MG63 (cell line): Measurements from ENCODE around the gene GPSM1. TPM values are rescaled to one million over a fixed set of nuclear protein-coding genes. Genes with fewer than 3 reads are reported as not detected.
A peak's percentile ranks its signal among the peaks of the same experiment; 100 is the strongest.
"Not testable (repeated sequence)": the region's sequence is repeated elsewhere in the genome, so short reads cannot be mapped to it uniquely, and the experiment has no call there.

Experiments used
- DNase-seq: peaks from one replicate; pipeline ENCODE4 v3.0.0-alpha.2; 2020
- H3K27me3 ChIP-seq: fragments of 250-450 bp; sonication (Bioruptor Pico); 2 replicates; pipeline ENCODE4 v1.5.1; 2020; ENCODE audit warnings: mild to moderate bottlenecking, moderate library complexity
- H3K36me3 ChIP-seq: fragments of 250-450 bp; sonication (Bioruptor Pico); 2 replicates; pipeline ENCODE4 v1.5.1; 2020; ENCODE audit warnings: mild to moderate bottlenecking, moderate library complexity
- H3K4me3 ChIP-seq: fragments of 250-450 bp; sonication (Bioruptor Pico); 2 replicates; pipeline ENCODE4 v1.5.1; 2020; ENCODE audit warnings: mild to moderate bottlenecking, moderate library complexity
- H3K9me3 ChIP-seq: fragments of 250-450 bp; sonication (Bioruptor Pico); 2 replicates; pipeline ENCODE4 v1.5.1; 2020; ENCODE audit warnings: mild to moderate bottlenecking, moderate library complexity
- total RNA-seq: library from RNA; depleted of rRNA; stranded (reverse); fragments of >200 nt; shearing (Covaris generic); gene quantifications from 2 replicates; pipeline ENCODE4 v1.2.3, GENCODE V29; 2014; ENCODE audit warnings: low replicate concordance

GPSM1 gene
- total RNA-seq, 1 experiment from 2014 or later: 46.3 TPM

DNA sequence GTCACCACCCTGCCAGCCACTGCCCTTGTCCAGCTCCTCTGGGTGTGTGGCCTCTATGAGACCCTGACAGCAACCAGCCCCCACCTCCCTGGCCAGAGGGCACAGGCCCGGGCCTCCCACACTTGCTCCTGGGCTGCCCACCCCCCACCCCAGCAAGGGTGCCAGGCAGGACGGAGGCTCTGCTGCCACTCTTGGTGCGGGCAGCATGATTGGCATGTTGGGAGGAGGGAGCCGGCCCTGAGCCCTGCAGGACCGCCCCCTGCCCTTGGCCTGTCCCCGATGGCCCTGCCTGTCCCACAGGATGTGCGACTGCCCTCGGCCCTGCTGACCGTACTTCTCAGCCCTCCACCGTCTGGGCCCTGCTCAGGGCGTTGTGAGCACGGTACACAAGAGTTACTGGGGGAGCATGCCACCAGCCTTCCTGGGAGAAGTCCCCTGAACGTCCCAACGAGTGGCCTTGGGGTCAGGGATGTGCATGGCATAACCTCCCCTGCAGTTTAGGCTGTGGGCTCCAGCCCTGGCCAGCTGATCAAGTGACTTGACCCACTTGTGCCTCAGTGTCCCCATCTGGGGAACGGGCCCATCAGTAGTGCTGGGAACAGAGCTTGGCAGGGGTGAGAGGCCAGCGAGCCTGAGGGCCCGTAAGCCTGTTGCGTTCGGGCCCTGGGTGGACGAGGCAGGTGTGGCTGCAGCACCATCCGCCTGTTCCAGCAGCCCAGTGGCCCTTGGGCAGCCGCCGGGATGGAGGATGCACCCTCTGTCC lies 16.0 kb downstream of the GPSM1 start:
- Histone ChIP-seq H3K36me3 (peaks cover 19% of the 10 kb centered on the region), H3K9me3 (no peaks in the 10 kb centered on the region), H3K27me3 (no peaks in the 10 kb centered on the region), H3K4me3 (no peak overlapping the region)
- DNase-seq: no peak

DNA sequence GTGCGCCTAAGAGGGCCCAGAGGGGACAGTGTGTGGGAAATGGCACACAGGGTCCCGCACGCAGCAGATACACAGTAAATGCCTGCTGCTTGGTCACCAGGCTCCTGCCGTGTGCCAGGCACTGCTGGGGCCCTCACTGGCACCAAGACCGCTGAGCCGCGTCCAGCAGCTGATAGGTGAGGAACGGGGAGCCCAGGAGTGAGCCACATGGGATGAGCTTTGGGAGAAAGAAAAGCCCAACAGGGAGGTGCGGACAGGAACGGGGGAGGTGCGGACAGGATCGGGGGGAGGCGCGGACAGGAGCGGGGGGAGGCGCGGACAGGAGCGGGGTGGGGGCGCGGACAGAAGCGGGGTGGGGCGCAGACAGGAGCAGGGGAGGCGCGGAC lies 16.5 kb downstream of the GPSM1 start:
- Histone ChIP-seq H3K27me3 (no peaks in the 10 kb centered on the region), H3K36me3 (peaks cover 18% of the 10 kb centered on the region), H3K4me3 (no peak overlapping the region), H3K9me3 (no peaks in the 10 kb centered on the region)
- DNase-seq: no peak

DNA sequence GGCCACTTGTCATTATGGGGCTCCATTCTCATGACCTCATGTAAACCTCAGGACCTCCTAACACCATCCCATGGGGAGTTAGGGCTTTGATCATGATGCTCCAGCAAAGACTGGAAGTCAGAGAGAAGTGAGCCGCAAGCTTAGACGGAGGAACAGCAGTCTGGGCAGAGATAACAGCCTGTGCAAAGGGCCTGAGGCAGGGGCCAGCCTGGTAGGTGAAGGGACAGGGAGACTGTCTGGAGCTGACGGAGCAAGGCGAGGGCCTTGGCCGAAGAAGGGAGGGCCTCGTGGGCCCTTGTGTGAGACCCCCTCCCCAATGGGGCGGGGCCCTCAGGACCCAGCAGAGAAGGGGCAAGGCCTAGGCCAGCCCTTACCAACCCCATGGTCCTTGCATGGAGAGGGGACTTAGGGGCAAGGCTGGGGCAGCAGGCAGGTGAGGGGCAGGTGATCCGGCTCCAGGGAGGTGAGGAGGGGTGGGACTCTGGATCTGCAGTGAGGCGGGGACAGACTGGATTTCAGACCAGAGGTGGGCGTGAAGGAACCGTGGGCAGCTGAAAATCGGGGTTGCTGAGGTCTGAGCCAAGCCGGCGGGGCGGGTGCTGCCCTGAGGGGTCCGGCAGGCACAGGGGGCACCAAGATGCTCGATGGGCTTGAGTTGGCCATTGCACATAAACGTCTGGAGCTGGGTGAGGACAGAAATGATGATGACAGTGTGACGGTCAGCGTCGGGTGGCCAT lies 17.4 kb downstream of the GPSM1 start:
- no peak for DNase-seq
- H3K27me3 ChIP-seq: no peaks in the 10 kb centered on the region
- no peak overlapping the region for H3K4me3 ChIP-seq
- H3K9me3 ChIP-seq: no peaks in the 10 kb centered on the region
- peaks cover 15% of the 10 kb centered on the region for H3K36me3 ChIP-seq

DNA sequence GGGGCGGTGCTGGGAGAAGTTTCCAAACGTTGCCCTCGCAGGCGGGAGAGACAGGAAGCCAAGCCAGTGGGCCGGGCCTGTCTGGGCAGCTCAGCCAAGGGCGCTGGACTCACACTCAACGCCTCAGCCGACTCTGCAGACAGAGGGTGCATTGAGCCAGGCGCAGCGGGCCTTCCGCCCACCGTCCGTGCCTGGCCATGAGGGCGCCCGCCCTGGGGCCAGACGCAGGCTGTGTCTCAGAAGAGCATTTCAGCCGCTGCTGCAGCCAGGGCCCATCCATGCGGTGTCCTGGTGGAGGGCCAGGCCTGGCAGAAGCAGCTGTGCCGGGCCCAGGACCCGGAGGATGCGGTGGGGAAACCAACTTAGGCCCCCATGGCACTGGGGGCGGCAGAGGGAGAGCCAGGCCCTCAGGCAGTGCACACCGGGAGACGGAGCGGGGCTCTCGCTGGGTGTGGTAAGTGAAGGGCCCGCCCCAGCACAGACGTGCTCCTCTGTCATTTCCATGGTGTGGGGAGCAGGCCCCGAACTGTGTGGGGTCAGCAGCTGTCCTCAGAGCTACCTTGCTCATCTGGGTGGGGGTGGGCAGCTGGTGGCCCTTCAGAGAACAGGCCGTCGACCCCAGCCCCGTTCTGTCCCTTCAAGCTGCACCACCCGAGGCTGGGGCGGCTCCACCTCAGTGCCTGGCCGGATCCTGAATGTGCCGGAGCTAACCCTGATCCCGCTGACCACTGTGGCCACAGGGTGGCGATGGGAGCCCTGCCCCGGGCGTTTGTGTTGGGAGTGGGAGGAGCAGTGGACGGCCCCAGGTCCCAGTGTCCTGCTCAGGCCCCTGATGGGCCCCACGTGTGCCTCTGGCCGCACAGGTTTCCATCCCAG lies 18.2 kb downstream of the GPSM1 start:
- Histone ChIP-seq H3K36me3 (peaks cover 7% of the 10 kb centered on the region; the same call in 1 of the 2 replicates), H3K27me3 (no peaks in the 10 kb centered on the region), H3K4me3 (no peak overlapping the region), H3K9me3 (no peaks in the 10 kb centered on the region)
- DNase-seq: no peak

DNA sequence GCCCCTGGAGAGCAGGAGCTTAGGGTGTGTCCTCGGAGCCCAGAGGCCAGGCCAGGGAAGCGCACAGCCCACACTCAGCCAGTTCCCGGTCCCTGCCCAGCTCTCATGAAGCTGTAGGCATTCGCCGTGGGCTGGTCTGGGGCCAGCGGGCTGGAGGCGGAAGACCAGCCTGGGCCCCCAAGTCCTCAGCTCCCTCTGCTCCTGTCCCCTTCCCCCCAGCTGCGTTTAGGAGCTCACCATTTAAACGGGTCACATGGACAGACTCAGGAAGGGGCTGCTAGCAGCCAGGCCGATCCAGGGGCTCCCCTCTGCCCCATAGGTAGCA lies 18.8 kb downstream of the GPSM1 start:
- Histone ChIP-seq H3K4me3 (no peak overlapping the region), H3K9me3 (no peaks in the 10 kb centered on the region), H3K27me3 (no peaks in the 10 kb centered on the region), H3K36me3 (peaks cover 4% of the 10 kb centered on the region; the same call in 1 of the 2 replicates)
- no peak for DNase-seq

DNA sequence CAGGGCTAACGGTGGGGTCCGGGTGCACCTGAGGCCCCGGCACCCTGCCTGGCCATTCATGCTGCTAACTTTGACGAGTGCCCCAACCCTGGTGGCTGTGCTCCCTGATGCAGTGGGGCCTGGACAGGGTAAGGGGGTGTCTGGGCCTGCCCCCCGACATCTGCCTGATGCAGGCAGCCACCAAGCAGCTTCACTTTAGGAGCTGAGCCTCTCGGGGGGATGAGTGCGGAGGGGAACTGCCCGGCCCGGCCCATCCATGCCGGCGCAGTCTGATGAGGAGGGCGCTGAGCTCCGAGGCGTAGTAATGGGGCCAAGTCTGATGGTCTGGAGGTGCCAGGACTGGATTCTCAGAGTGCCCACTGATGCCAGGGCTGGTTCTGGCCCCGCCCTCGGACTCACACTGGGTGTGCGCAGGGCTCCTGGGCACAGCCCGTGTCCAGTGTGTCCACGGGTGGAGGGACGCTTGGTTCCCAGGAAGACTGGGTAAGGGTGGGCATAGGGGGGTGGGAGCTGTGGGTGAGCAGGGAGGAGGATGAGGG lies 19.7 kb downstream of the GPSM1 start:
- no peak for DNase-seq
- Histone ChIP-seq H3K9me3 (no peaks in the 10 kb centered on the region), H3K4me3 (no peak overlapping the region), H3K27me3 (no peaks in the 10 kb centered on the region), H3K36me3 (peaks cover 2% of the 10 kb centered on the region; the same call in 1 of the 2 replicates)

DNA sequence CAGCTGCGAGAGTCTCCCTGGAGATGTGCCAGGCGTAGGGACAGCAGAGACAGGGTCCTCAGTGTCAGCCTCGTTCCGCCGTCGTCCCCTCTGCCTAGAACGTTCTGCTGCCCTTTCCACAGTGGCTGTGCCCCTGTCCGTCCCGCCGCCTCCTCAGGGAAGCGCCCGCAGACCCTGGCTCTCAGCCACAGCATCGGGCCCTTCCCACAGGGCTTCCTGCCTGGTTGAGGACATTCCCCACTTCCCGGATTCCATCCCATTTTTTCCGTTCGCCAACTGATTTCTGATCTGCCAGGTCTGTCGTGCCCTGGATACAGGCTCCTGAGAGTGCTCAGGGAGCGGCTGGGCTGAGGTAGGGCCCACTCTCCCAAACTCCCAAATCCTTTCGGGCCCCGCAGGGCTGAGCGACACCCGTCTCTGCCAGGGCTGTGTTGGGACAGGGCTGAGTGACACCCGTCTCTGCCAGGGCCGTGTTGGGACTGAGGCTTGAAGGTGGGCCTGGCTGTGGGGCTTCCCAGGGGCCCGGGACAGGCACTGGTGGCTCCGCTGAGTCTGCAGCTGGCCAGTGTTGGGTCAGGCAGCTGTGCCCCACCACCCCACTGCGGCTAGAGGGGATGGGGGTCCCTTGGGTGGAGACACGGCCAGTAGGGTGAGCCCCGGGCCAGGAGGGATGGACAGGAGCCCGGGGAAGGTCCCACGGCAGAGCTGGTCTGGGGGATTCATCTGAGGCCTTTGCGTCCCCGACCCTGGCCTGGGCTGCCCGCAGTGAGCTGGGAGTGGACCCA lies 20.3 kb downstream of the GPSM1 start:
- H3K9me3 ChIP-seq: no peaks in the 10 kb centered on the region
- peaks cover 2% of the 10 kb centered on the region; the same call in 1 of the 2 replicates for H3K36me3 ChIP-seq
- no peak overlapping the region for H3K4me3 ChIP-seq
- DNase-seq: no peak
- no peaks in the 10 kb centered on the region for H3K27me3 ChIP-seq

DNA sequence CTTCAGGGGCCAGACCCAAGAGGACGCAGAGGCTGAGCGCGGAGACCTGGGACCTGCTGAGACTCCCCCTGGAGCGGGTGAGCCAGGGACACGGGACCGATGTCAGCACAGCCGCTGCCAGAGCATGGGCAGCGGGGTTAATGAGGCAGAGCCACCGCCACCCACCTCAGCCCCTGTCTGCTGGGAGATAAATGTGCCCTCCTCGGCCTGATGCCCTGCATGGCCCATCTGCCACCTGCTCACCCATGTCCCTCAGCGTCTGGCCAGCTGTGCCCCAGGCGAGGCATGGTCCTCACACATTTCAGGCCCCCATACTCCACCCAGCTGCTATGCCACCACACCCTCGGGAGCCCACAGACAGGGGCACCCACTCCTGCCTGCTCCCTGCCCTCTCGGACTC lies 21.4 kb downstream of the GPSM1 start:
- DNase-seq: no peak
- H3K9me3 ChIP-seq: no peaks in the 10 kb centered on the region
- H3K36me3 ChIP-seq: peaks cover 2% of the 10 kb centered on the region; the same call in 1 of the 2 replicates
- H3K4me3 ChIP-seq: no peak overlapping the region
- no peaks in the 10 kb centered on the region for H3K27me3 ChIP-seq

DNA sequence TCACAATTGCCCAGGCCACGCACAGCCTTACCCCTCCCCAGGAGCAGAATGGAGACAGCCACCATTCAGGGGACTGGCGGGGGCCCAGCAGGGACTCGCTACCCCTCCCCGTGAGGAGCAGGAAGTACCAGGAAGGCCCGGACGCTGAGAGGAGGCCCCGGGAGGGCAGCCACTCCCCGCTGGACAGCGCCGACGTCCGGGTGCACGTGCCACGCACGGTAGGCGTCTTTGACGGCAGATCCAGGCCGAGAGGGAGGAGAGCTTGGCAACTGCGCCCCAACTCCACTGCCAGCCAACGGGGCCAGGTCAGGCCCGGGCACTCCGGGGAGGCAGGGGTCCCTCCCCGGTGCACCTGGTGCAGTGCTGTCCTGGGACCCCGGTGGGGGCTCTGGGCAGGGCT lies 22.2 kb downstream of the GPSM1 start:
- Histone ChIP-seq H3K4me3 (no peak overlapping the region), H3K27me3 (no peaks in the 10 kb centered on the region), H3K36me3 (peaks cover 2% of the 10 kb centered on the region; the same call in 1 of the 2 replicates), H3K9me3 (no peaks in the 10 kb centered on the region)
- no peak for DNase-seq

DNA sequence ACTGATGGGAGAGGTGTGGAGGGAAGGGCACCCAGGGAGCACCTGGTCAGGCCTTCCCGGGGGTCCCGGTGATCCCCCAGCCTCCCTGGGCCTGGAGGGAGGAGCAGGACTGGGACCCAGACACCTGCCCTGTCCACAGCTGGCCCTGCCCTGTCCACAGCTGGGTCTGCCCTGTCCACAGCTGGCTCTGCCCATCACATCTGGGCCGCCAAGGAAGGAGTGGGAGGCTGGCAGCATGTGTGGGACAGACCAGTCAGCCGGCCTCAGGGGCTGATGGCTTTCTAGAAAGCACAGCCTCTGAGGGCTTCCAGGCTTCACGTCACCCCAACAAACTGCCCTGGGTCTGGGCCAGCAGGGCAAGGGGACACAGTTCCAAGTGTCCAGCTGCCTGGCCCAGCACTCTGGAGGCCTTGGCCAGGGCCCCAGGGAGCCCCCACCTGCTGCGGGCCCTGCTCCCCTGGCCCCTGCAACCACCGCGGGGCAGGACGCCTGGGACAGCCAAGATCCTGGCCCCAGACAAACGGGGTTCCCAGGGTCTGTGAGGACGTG lies 24.0 kb downstream of the GPSM1 start:
- DNase-seq: no peak
- no peaks in the 10 kb centered on the region for H3K9me3 ChIP-seq
- peaks cover 8% of the 10 kb centered on the region for H3K36me3 ChIP-seq
- no peaks in the 10 kb centered on the region for H3K27me3 ChIP-seq
- H3K4me3 ChIP-seq: no peak overlapping the region

DNA sequence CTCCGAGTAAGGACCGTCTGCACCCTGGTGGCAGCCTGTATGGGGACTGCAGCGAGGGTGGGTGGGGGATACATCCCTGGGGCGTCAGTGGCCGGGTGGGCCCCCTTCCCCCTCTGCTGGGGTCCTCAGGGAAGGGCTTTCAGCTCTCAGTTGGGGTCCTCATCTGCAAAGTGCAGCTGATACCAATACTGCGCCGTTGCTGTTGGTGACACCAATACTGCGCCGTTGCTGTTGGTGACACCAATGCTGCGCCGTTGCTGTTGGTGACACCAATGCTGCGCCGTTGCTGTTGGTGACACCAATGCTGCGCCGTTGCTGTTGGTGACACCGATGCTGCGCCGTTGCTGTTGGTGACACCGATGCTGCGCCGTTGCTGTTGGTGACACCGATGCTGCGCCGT lies 24.5 kb downstream of the GPSM1 start:
- not testable (repeated sequence) for DNase-seq, H3K4me3 ChIP-seq, H3K27me3 ChIP-seq, H3K9me3 ChIP-seq
- peaks cover 14% of the 10 kb centered on the region for H3K36me3 ChIP-seq

DNA sequence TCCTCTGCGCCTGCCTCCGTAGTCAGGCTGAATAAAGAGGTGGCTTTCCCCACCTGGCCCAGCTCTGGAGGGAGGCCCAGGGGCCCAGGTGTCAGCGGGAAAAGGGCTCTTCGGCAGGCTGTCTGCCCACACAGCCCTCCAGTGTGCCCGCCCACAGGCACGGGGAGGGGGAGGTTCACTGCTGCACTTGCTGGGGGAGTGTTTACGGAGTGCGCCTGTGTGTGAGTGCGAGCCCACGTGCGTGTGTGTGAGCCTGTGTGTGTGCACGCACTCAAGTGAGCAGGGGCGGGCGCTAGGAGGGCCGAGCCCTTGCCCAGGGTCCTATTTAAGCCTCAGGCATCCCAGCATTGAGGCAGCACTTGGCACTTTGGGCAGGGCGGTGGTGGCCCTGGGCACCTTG lies 25.3 kb downstream of the GPSM1 start:
- Histone ChIP-seq H3K9me3 (no peaks in the 10 kb centered on the region), H3K4me3 (no peak overlapping the region), H3K27me3 (no peaks in the 10 kb centered on the region), H3K36me3 (peaks cover 14% of the 10 kb centered on the region)
- no peak for DNase-seq

DNA sequence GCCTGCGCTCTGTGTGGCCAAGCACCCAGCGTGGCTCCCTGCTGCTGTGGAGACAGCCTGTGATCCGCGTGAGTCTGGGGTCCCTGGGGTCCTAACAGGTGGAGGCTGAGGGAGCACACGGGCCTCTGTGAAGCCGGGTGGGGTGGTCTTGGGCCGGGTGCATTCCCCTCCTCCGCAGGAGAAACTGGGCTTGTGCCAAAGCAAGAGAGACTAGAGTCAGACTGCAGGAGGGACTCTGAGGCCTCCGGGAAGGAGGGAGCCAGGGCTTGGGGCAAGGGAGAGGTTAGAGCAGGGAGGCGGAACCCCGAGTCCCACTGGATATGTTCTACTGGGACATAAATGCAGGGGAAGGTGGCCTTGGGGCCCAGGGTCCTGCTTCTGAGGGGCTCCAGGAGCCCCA lies 25.7 kb downstream of the GPSM1 start:
- no peaks in the 10 kb centered on the region for H3K27me3 ChIP-seq
- H3K36me3 ChIP-seq: peaks cover 14% of the 10 kb centered on the region
- H3K4me3 ChIP-seq: no peak overlapping the region
- DNase-seq: no peak
- no peaks in the 10 kb centered on the region for H3K9me3 ChIP-seq

DNA sequence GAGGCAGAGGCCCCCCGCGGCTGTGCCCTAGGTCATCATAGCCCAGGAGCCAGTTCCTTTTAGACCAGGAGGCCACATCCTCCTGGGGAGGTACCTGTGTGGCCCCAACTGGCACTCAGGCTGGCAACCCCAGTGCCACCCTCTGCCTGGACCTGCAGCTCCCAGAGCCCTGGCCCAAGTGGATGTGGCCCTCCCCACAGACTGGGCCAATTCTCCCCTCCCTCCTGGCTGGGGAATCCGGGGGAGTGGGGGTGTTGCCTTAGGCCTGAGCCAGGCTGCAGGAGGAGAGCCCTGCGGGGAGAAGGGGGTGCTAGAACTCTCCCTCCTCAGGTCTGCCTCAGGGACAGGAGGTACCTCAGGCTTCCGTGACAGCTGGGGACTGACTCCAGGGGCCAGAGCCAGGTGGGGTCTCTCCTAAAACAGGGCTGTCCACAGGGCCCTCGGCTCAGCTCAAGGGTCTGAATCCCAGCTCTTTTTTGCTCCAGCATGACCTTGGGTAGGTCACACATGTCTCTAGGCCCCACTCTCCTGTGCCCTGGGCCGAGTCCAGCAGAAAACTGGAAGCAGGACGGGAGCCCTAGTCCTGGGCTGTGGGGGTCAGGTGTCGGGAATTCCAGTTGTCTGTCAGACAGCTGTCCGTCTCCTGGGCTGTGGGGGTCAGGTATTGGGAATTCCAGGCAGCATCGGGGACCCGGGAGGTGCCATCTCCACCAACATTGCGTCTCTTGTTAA lies 26.6 kb downstream of the GPSM1 start:
- no peaks in the 10 kb centered on the region for H3K27me3 ChIP-seq
- no peak for DNase-seq
- H3K36me3 ChIP-seq: peaks cover 13% of the 10 kb centered on the region

DNA sequence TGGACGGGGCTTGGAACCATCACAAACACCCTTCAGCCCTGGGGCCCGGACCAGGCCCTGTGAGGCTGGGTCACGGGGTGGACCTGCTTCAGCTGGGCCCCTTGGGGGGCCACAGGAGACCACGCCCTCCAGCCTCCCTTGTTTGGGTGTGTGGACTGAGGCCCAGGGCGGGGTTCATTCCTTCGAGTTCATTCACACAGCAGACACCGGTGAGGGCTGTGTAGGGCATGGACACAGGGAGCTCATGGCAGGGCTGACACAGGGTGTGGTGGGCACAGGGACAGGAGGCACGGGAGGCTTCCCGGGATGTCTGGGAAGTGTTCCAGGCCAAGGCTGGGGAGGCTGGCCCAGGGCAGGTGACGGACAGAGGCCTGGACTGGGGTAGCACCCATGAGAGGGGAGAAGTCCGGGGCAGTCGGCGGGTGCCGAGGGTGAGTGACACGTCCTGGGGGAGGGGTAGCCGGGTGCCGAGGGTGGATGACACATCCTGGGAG lies 27.3 kb downstream of the GPSM1 start:
- DNase-seq: peak; percentile 67
- H3K4me3 ChIP-seq: no peak overlapping the region

More for the DNA sequence above, 26.6 kb downstream of the GPSM1 start:
- Histone ChIP-seq H3K9me3 (no peaks in the 10 kb centered on the region), H3K4me3 (no peak overlapping the region)

More for the DNA sequence above, 27.3 kb downstream of the GPSM1 start:
- Histone ChIP-seq H3K9me3 (no peaks in the 10 kb centered on the region), H3K36me3 (peaks cover 12% of the 10 kb centered on the region), H3K27me3 (no peaks in the 10 kb centered on the region)
